Activated CD4-positive, alpha-beta T cell treated with anti-CD3 and anti-CD28 coated beads, Interleukin-2, amount 50 U/mL, for 1 hour (primary cell): ENCODE data around the gene TEX13B.

Experiments
- DNase-seq: peaks from one replicate; pipeline ENCODE4 v3.0.0-alpha.2; 2020

TEX13B gene

GRCh38 chrX:107935664-107936433 is 46.3 kb downstream of the TEX13B start:
- no peak for DNase-seq

GRCh38 chrX:107935200-107935599 is 47.0 kb downstream of the TEX13B start:
- no peak for DNase-seq

GRCh38 chrX:107934262-107934661 is 47.9 kb downstream of the TEX13B start:
- DNase-seq: no peak
